ENCODE data around the gene TSPAN6. TPM values are rescaled to one million over a fixed set of nuclear protein-coding genes. Genes with fewer than 3 reads are reported as not detected.

TSPAN6 gene
- total RNA-seq, 1 donor from 2014 or later, result 16.6 TPM

- DNase-seq (ENCODE audit: low read depth), result no peak
- H3K4me3 ChIP-seq (ENCODE audit: low read depth, low read length), result no peak overlapping the region
- H3K27me3 ChIP-seq (ENCODE audit: control insufficient read depth, insufficient read depth, low read length), result no peaks in the 10 kb centered on the region
- H3K36me3 ChIP-seq (ENCODE audit: control insufficient read depth, insufficient read depth, low read length), result no peaks in the 10 kb centered on the region
- TF ChIP-seq CTCF (IDR thresholded peaks at IDR 0.05; ENCODE audit: insufficient read depth, low read length, severe bottlenecking), result no peak
- no peak for FAIRE-seq
These were observed 44.1 kb upstream of the TSPAN6 start for GRCh38 chrX:100680756-100681155.

GRCh38 chrX:100677611-100678181, 41.1 kb upstream of the TSPAN6 start:
- Histone ChIP-seq H3K27me3 (ENCODE audit: control insufficient read depth, insufficient read depth, low read length) (no peaks in the 10 kb centered on the region), H3K36me3 (ENCODE audit: control insufficient read depth, insufficient read depth, low read length) (no peaks in the 10 kb centered on the region), H3K4me3 (ENCODE audit: low read depth, low read length) (no peak overlapping the region)
- DNase-seq (ENCODE audit: low read depth), result no peak
- peak; percentile 28 for FAIRE-seq
- no peak for TF ChIP-seq CTCF (IDR thresholded peaks at IDR 0.05; ENCODE audit: insufficient read depth, low read length, severe bottlenecking)

- Histone ChIP-seq H3K27me3 (ENCODE audit: control insufficient read depth, insufficient read depth, low read length) (no peaks in the 10 kb centered on the region), H3K36me3 (ENCODE audit: control insufficient read depth, insufficient read depth, low read length) (no peaks in the 10 kb centered on the region), H3K4me3 (ENCODE audit: low read depth, low read length) (no peak overlapping the region)
- FAIRE-seq, result no peak
- no peak for DNase-seq (ENCODE audit: low read depth)
- no peak for TF ChIP-seq CTCF (IDR thresholded peaks at IDR 0.05; ENCODE audit: insufficient read depth, low read length, severe bottlenecking)
These were observed 38.1 kb upstream of the TSPAN6 start for GRCh38 chrX:100674705-100675104.

GRCh38 chrX:100673397-100673953, 36.9 kb upstream of the TSPAN6 start:
- no peak overlapping the region for H3K4me3 ChIP-seq (ENCODE audit: low read depth, low read length)
- H3K27me3 ChIP-seq (ENCODE audit: control insufficient read depth, insufficient read depth, low read length), result no peaks in the 10 kb centered on the region
- no peaks in the 10 kb centered on the region for H3K36me3 ChIP-seq (ENCODE audit: control insufficient read depth, insufficient read depth, low read length)
- no peak for TF ChIP-seq CTCF (IDR thresholded peaks at IDR 0.05; ENCODE audit: insufficient read depth, low read length, severe bottlenecking)
- DNase-seq (ENCODE audit: low read depth) (peak; percentile 15), FAIRE-seq (no peak)

GRCh38 chrX:100672966-100673365, 36.4 kb upstream of the TSPAN6 start:
- H3K27me3 ChIP-seq (ENCODE audit: control insufficient read depth, insufficient read depth, low read length), result no peaks in the 10 kb centered on the region
- TF ChIP-seq CTCF (IDR thresholded peaks at IDR 0.05; ENCODE audit: insufficient read depth, low read length, severe bottlenecking), result no peak
- no peaks in the 10 kb centered on the region for H3K36me3 ChIP-seq (ENCODE audit: control insufficient read depth, insufficient read depth, low read length)
- DNase-seq (ENCODE audit: low read depth) (peak; percentile 13), FAIRE-seq (no peak)
- no peak overlapping the region for H3K4me3 ChIP-seq (ENCODE audit: low read depth, low read length)

GRCh38 chrX:100663642-100664041, 27.0 kb upstream of the TSPAN6 start:
- FAIRE-seq (peak; percentile 58), DNase-seq (ENCODE audit: low read depth) (peak; percentile 51)
- no peak for TF ChIP-seq CTCF (IDR thresholded peaks at IDR 0.05; ENCODE audit: insufficient read depth, low read length, severe bottlenecking)

More at GRCh38 chrX:100663642-100664041, 27.0 kb upstream of the TSPAN6 start:
- Histone ChIP-seq H3K27me3 (ENCODE audit: control insufficient read depth, insufficient read depth, low read length) (no peaks in the 10 kb centered on the region), H3K36me3 (ENCODE audit: control insufficient read depth, insufficient read depth, low read length) (no peaks in the 10 kb centered on the region), H3K4me3 (ENCODE audit: low read depth, low read length) (no peak overlapping the region)

Data from bronchial epithelial cell (primary cell).